LNCAP (cell line): ENCODE results near the gene NPIPB5.
"Not testable (repeated sequence)": the region's sequence is repeated elsewhere in the genome, so short reads cannot be mapped to it uniquely, and the experiment has no call there.

Experiments used
- TF ChIP-seq, protein P1 (sequence below): fragments of 450-650 bp; IDR thresholded peaks from 2 replicates; pipeline ENCODE4 v1.5.1; 2017; ENCODE audit warnings: mild to moderate bottlenecking

NPIPB5 gene

DNA sequence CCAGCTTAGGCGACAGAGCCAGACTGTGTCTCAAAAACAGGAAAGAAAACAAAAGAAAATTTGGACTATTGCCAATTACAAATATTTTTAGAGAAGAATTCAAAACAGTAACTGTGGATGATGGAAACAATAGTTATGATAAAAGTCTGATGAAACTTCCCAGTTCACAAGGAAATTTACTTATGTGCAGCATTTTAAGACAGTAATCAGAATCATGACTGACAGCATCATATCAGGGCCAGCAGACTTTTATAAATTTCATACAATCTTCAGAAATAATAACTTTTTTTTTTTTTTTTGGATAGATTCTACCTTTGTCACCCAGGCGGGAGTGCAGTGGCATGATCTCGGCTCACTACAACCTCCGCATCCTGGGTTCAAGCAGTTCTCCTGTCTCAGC lies at the start of gene NPIPB5:
NPIPB5 (plus strand) TSS at position 301 of the 400 bp plus-strand sequence. CDS start 2,911 bp downstream, outside the sequence.
- TF ChIP-seq, protein P1, sequence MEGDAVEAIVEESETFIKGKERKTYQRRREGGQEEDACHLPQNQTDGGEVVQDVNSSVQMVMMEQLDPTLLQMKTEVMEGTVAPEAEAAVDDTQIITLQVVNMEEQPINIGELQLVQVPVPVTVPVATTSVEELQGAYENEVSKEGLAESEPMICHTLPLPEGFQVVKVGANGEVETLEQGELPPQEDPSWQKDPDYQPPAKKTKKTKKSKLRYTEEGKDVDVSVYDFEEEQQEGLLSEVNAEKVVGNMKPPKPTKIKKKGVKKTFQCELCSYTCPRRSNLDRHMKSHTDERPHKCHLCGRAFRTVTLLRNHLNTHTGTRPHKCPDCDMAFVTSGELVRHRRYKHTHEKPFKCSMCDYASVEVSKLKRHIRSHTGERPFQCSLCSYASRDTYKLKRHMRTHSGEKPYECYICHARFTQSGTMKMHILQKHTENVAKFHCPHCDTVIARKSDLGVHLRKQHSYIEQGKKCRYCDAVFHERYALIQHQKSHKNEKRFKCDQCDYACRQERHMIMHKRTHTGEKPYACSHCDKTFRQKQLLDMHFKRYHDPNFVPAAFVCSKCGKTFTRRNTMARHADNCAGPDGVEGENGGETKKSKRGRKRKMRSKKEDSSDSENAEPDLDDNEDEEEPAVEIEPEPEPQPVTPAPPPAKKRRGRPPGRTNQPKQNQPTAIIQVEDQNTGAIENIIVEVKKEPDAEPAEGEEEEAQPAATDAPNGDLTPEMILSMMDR = not testable (repeated sequence)
